Hepatocyte (in vitro differentiated cells): Measurements from ENCODE around the gene BCKDHB. TPM values are rescaled to one million over a fixed set of nuclear protein-coding genes. Genes with fewer than 3 reads are reported as not detected.

ENCODE experiments used
- DNase-seq: peaks from one replicate; pipeline ENCODE4 v3.0.0-alpha.2; 2016; ENCODE audit warnings: low spot score
- H2AFZ ChIP-seq: fragments of 200-600 bp; sonication (generic); 2 replicates; pipeline ENCODE4 v1.6.0; 2016; ENCODE audit warnings: antibody characterized with exemption, mild to moderate bottlenecking
- H3K27ac ChIP-seq: fragments of 200-600 bp; sonication (generic); 2 replicates; pipeline ENCODE4 v1.5.1; 2016; ENCODE audit warnings: mild to moderate bottlenecking
- H3K27me3 ChIP-seq: fragments of 200-600 bp; sonication (generic); 2 replicates; pipeline ENCODE4 v1.6.1; 2016
- H3K36me3 ChIP-seq: fragments of 200-600 bp; sonication (generic); replicated peaks from 2 replicates; pipeline ENCODE4 v1.5.1; 2016; ENCODE audit warnings: low read depth; ENCODE audit not compliant: insufficient read depth
- H3K4me1 ChIP-seq: fragments of 200-600 bp; sonication (generic); 2 replicates; pipeline ENCODE4 v1.5.1; 2016; ENCODE audit warnings: mild to moderate bottlenecking, moderate library complexity; ENCODE audit not compliant: insufficient read depth
- H3K4me2 ChIP-seq: fragments of 200-600 bp; sonication (generic); 2 replicates; pipeline ENCODE4 v1.6.0; 2016
- H3K4me3 ChIP-seq: fragments of 200-600 bp; sonication (generic); 2 replicates; pipeline ENCODE4 v1.5.1; 2016; ENCODE audit warnings: mild to moderate bottlenecking
- H3K79me2 ChIP-seq: fragments of 200-600 bp; sonication (generic); 2 replicates; pipeline ENCODE4 v1.6.0; 2017; ENCODE audit warnings: mild to moderate bottlenecking
- H3K9me2 ChIP-seq: fragments of 200-600 bp; sonication (generic); replicated peaks from 2 replicates; pipeline ENCODE4 v1.6.0; 2017; ENCODE audit warnings: mild to moderate bottlenecking; ENCODE audit not compliant: insufficient read depth
- H3K9me3 ChIP-seq: fragments of 200-600 bp; sonication (generic); 2 replicates; pipeline ENCODE4 v1.5.1; 2016; ENCODE audit warnings: low read depth, mild to moderate bottlenecking
- H4K20me1 ChIP-seq: fragments of 200-600 bp; sonication (generic); 2 replicates; pipeline ENCODE4 v1.6.0; 2016; ENCODE audit warnings: mild to moderate bottlenecking; ENCODE audit not compliant: insufficient read depth, poor library complexity, severe bottlenecking
- EZH2 ChIP-seq: fragments of 200-600 bp; sonication (generic); IDR thresholded peaks from 2 replicates; pipeline ENCODE4 v1.6.1; 2016; ENCODE audit warnings: antibody characterized with exemption, mild to moderate bottlenecking, borderline replicate concordance
- EZH2phosphoT487 ChIP-seq: fragments of 200-600 bp; sonication (generic); IDR thresholded peaks from one replicate; pipeline ENCODE4 v1.6.1; 2018; ENCODE audit warnings: antibody characterized with exemption, mild to moderate bottlenecking, low read depth, moderate library complexity; ENCODE audit not compliant: unreplicated experiment, severe bottlenecking
- WGBS: methylation state at CpG from one replicate; pipeline ENCODE4 v1.1.6; 2016; ENCODE audit warnings: low lambda C conversion rate; ENCODE audit errors: missing lambda C conversion rate; 5-methylcytosine and 5-hydroxymethylcytosine counted together
- polyA plus RNA-seq: library from polyadenylated mRNA; unstranded; fragments of >200 nt; fragmentation: Nextera tagmentation; extraction: Ambion mirVana; gene quantifications from 2 replicates; pipeline ENCODE4 v1.2.1, GENCODE V29; 2016
- total RNA-seq: library from RNA; depleted of rRNA; stranded (reverse); fragments of >200 nt; gene quantifications from 2 replicates; pipeline ENCODE4 v1.2.3, GENCODE V29; 2014
- TF ChIP-seq, protein P1 (sequence below): fragments of 200-600 bp; sonication (generic); IDR thresholded peaks from 2 replicates; pipeline ENCODE4 v1.5.1; 2016; ENCODE audit warnings: antibody characterized with exemption, mild to moderate bottlenecking; ENCODE audit not compliant: poor library complexity

BCKDHB gene
- total and polyA plus RNA-seq, 2 experiments from 2014 or later, result 28.7 to 32.0 TPM

GRCh38 chr6:80256691-80257090, 150.2 kb downstream of the BCKDHB start:
- DNase-seq, result no peak
- Histone ChIP-seq H3K27me3 (no peaks in the 10 kb centered on the region), H4K20me1 (no peaks in the 10 kb centered on the region), H3K4me1 (no peaks in the 10 kb centered on the region), H3K9me3 (no peaks in the 10 kb centered on the region), H3K9me2 (no peaks in the 10 kb centered on the region), H3K4me3 (no peak overlapping the region), H3K36me3 (no peaks in the 10 kb centered on the region), H2AFZ (no peak overlapping the region), H3K27ac (no peak overlapping the region), H3K79me2 (no peaks in the 10 kb centered on the region), H3K4me2 (no peak overlapping the region)
- TF ChIP-seq, protein P1, sequence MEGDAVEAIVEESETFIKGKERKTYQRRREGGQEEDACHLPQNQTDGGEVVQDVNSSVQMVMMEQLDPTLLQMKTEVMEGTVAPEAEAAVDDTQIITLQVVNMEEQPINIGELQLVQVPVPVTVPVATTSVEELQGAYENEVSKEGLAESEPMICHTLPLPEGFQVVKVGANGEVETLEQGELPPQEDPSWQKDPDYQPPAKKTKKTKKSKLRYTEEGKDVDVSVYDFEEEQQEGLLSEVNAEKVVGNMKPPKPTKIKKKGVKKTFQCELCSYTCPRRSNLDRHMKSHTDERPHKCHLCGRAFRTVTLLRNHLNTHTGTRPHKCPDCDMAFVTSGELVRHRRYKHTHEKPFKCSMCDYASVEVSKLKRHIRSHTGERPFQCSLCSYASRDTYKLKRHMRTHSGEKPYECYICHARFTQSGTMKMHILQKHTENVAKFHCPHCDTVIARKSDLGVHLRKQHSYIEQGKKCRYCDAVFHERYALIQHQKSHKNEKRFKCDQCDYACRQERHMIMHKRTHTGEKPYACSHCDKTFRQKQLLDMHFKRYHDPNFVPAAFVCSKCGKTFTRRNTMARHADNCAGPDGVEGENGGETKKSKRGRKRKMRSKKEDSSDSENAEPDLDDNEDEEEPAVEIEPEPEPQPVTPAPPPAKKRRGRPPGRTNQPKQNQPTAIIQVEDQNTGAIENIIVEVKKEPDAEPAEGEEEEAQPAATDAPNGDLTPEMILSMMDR, result no peak
- TF ChIP-seq EZH2phosphoT487, result no peak
- no peak for TF ChIP-seq EZH2

GRCh38 chr6:80259118-80259517, 152.6 kb downstream of the BCKDHB start:
- no peak overlapping the region for H2AFZ ChIP-seq
- H3K79me2 ChIP-seq, result no peaks in the 10 kb centered on the region
- H3K27ac ChIP-seq, result no peak overlapping the region
- no peak for DNase-seq
- H3K9me2 ChIP-seq, result no peaks in the 10 kb centered on the region
- H3K9me3 ChIP-seq, result no peaks in the 10 kb centered on the region
- 71% methylated on average over 4 of the region's 4 CpGs for WGBS
- no peaks in the 10 kb centered on the region for H3K4me1 ChIP-seq
- no peaks in the 10 kb centered on the region for H3K36me3 ChIP-seq
- TF ChIP-seq, protein P1, result no peak
- no peak for TF ChIP-seq EZH2
- H4K20me1 ChIP-seq, result no peaks in the 10 kb centered on the region
- H3K4me2 ChIP-seq, result no peak overlapping the region
- no peak overlapping the region for H3K4me3 ChIP-seq
- no peaks in the 10 kb centered on the region for H3K27me3 ChIP-seq

DNA sequence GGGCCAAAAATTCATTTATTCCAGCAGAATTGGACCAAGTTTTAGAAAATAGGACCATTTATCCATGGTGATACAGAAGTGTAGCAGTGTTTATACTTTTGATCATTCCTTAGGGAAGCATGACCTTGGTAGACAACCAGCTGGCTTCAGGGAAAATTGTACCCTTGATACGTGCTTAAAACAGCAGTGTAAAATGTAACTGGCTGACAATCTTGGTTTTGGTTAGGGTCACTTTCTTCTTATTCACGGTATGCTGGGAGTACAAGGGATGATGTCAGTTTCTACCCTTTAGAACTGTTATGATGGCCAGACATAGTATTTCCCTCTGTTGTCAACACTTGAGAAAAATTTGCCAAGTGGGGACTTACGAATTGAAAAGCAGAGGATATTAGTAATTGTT, 157.1 kb downstream of the BCKDHB start:
- no peaks in the 10 kb centered on the region for H3K36me3 ChIP-seq
- no peak overlapping the region for H3K27ac ChIP-seq
- no peaks in the 10 kb centered on the region for H3K9me3 ChIP-seq
- no peak for DNase-seq
- no peak overlapping the region for H2AFZ ChIP-seq
- H4K20me1 ChIP-seq, result no peaks in the 10 kb centered on the region
- no peak overlapping the region for H3K4me3 ChIP-seq
- TF ChIP-seq EZH2, result no peak
- TF ChIP-seq, protein P1, result no peak
- no peak for TF ChIP-seq EZH2phosphoT487
- H3K4me2 ChIP-seq, result no peak overlapping the region
- H3K27me3 ChIP-seq, result no peaks in the 10 kb centered on the region
- no peaks in the 10 kb centered on the region for H3K9me2 ChIP-seq
- H3K4me1 ChIP-seq, result no peaks in the 10 kb centered on the region
- WGBS, result 93% methylated on average over 3 of the region's 3 CpGs
- H3K79me2 ChIP-seq, result no peaks in the 10 kb centered on the region
